GM12878 (cell line): Measurements from ENCODE around the gene EEF1AKMT3. TPM values are rescaled to one million over a fixed set of nuclear protein-coding genes. Genes with fewer than 3 reads are reported as not detected.

Source experiments
- BACH1 ChIP-seq: fragments of 450-650 bp; IDR thresholded peaks from 2 replicates; pipeline ENCODE4 v1.6.1; 2017; ENCODE audit warnings: mild to moderate bottlenecking, borderline replicate concordance
- CREM ChIP-seq: IDR thresholded peaks from 2 replicates; pipeline ENCODE4 v1.6.1; 2014; ENCODE audit warnings: antibody characterized with exemption, low read depth
- FOS ChIP-seq: IDR thresholded peaks from 3 replicates; pipeline ENCODE4 v1.6.1; 2011; ENCODE audit warnings: borderline replicate concordance; ENCODE audit not compliant: insufficient read length; ENCODE audit errors: extremely low read depth
- GATAD2B ChIP-seq: fragments of 450-650 bp; conservative IDR thresholded peaks from 2 replicates; pipeline ENCODE4 v1.6.1; 2017; ENCODE audit warnings: low read depth, mild to moderate bottlenecking, moderate library complexity
- HDAC6 ChIP-seq: fragments of 200-600 bp; sonication (generic); IDR thresholded peaks from one replicate; pipeline ENCODE4 v1.8.0; 2017; ENCODE audit warnings: antibody characterized with exemption; ENCODE audit not compliant: unreplicated experiment
- JUNB ChIP-seq: IDR thresholded peaks from 2 replicates; pipeline ENCODE4 v1.6.1; 2016; ENCODE audit warnings: antibody characterized with exemption, mild to moderate bottlenecking
- JUND ChIP-seq: IDR thresholded peaks from 2 replicates; pipeline ENCODE4 v1.6.1; 2012; ENCODE audit warnings: low read depth, mild to moderate bottlenecking, low read length, improper control_type of control experiment, moderate library complexity
- KAT2A ChIP-seq: conservative IDR thresholded peaks from 2 replicates; pipeline ENCODE4 v1.6.1; 2011; ENCODE audit warnings: low read depth, low read length; ENCODE audit not compliant: control insufficient read depth
- KDM1A ChIP-seq: fragments of 200-600 bp; sonication (generic); IDR thresholded peaks from 2 replicates; pipeline ENCODE4 v1.6.1; 2016; ENCODE audit warnings: borderline replicate concordance
- LARP7 ChIP-seq: fragments of 450-650 bp; IDR thresholded peaks from 2 replicates; pipeline ENCODE4 v1.6.1; 2017; ENCODE audit warnings: mild to moderate bottlenecking
- PAX5 ChIP-seq: IDR thresholded peaks from 2 replicates; pipeline ENCODE4 v1.6.1; 2011; ENCODE audit warnings: low read depth, low read length, borderline replicate concordance
- PML ChIP-seq: IDR thresholded peaks from 2 replicates; pipeline ENCODE4 v1.6.1; 2012; ENCODE audit warnings: low read length, inconsistent platforms
- POLR2AphosphoS5 ChIP-seq: IDR thresholded peaks from 2 replicates; pipeline ENCODE4 v1.6.1; 2011; ENCODE audit warnings: mild to moderate bottlenecking, low read length, inconsistent platforms
- RB1 ChIP-seq: fragments of 450-650 bp; formaldehyde crosslinking; IDR thresholded peaks from 2 replicates; pipeline ENCODE4 v1.6.1; 2017; ENCODE audit warnings: mild to moderate bottlenecking, borderline replicate concordance
- RELA ChIP-seq: fragments of 450-650 bp; IDR thresholded peaks from 2 replicates; pipeline ENCODE4 v1.8.0; 2014; ENCODE audit warnings: borderline replicate concordance; ENCODE audit not compliant: partially characterized antibody
- SMAD5 ChIP-seq: IDR thresholded peaks from 2 replicates; pipeline ENCODE4 v1.6.1; 2016; ENCODE audit warnings: antibody characterized with exemption, low read depth
- SPI1 ChIP-seq: IDR thresholded peaks from 2 replicates; pipeline ENCODE4 v1.6.1; 2011; ENCODE audit warnings: low read depth, mild to moderate bottlenecking, low read length, moderate library complexity, borderline replicate concordance; ENCODE audit not compliant: insufficient read depth
- SREBF2 ChIP-seq: IDR thresholded peaks from 2 replicates; pipeline ENCODE4 v1.6.1; 2012; ENCODE audit warnings: mild to moderate bottlenecking, low read length
- TARDBP ChIP-seq: IDR thresholded peaks from 2 replicates; pipeline ENCODE4 v1.6.1; 2016; ENCODE audit warnings: borderline replicate concordance
- ZBTB40 ChIP-seq: fragments of 450-650 bp; IDR thresholded peaks from 2 replicates; pipeline ENCODE4 v1.6.1; 2016; ENCODE audit warnings: mild to moderate bottlenecking, moderate library complexity, borderline replicate concordance
- ZNF207 ChIP-seq: fragments of 450-650 bp; IDR thresholded peaks from 2 replicates; pipeline ENCODE4 v1.6.1; 2014; ENCODE audit warnings: antibody characterized with exemption, mild to moderate bottlenecking, borderline replicate concordance
- ZNF384 ChIP-seq: IDR thresholded peaks from 2 replicates; pipeline ENCODE4 v1.6.1; 2012; ENCODE audit warnings: low read depth, mild to moderate bottlenecking, low read length, improper control_type of control experiment, borderline replicate concordance
- polyA plus RNA-seq, 11 experiments: library from polyadenylated mRNA; depleted of rRNA in 4 of 11; unstranded in 6 of 11; stranded (reverse) in 5 of 11; fragments of >200 nt; fragmentation: Nextera tagmentation in 4 of 11; fragmentation: Illumina TruSeq in 1 of 11; extraction: Ambion mirVana in 4 of 11; extraction: Trizol in 1 of 11; gene quantifications; 1 replicate in 1 of 11; 2 replicates in 10 of 11; pipeline versions ENCODE4 v1.2.1 to v1.2.3, GENCODE V29; 2011 to 2016; ENCODE audit warnings: inconsistent platforms in 2 of 11, missing spikeins in 2 of 11, low read depth in 1 of 11
- total RNA-seq, 4 experiments: library from RNA; depleted of rRNA in 3 of 4; stranded (reverse); fragments of >200 nt in 3 of 4; fragmentation: Illumina TruSeq in 1 of 4; extraction: Trizol in 1 of 4; gene quantifications; 2 replicates each; pipeline versions ENCODE4 v1.2.1 to v1.2.3, GENCODE V29; 2013 to 2021
- TF ChIP-seq, protein P1 (sequence below): fragments of 450-650 bp; IDR thresholded peaks from 2 replicates; pipeline ENCODE4 v1.6.1; 2017; ENCODE audit warnings: antibody characterized with exemption, mild to moderate bottlenecking, moderate library complexity
- TF ChIP-seq, protein P2 (sequence below), 3 experiments: IDR thresholded peaks in 2 of 3; conservative IDR thresholded peaks in 1 of 3; 2 replicates each; pipeline ENCODE4 v1.5.1; 2011; ENCODE audit warnings: low read depth in 3 of 3, low read length in 3 of 3, mild to moderate bottlenecking in 3 of 3, control low read depth in 2 of 3, moderate library complexity in 2 of 3, inconsistent platforms in 1 of 3, mixed read lengths in 1 of 3; ENCODE audit not compliant: control insufficient read depth in 2 of 3, insufficient read depth in 1 of 3; ENCODE audit errors: extremely low read depth in 1 of 3

The EEF1AKMT3 gene
- total and polyA plus RNA-seq, 10 of the 15 experiments (the other 5 are each of a cell fraction or from before 2014, with no cell fraction given): 1.2 to 8.2 (median 3.5) TPM

DNA sequence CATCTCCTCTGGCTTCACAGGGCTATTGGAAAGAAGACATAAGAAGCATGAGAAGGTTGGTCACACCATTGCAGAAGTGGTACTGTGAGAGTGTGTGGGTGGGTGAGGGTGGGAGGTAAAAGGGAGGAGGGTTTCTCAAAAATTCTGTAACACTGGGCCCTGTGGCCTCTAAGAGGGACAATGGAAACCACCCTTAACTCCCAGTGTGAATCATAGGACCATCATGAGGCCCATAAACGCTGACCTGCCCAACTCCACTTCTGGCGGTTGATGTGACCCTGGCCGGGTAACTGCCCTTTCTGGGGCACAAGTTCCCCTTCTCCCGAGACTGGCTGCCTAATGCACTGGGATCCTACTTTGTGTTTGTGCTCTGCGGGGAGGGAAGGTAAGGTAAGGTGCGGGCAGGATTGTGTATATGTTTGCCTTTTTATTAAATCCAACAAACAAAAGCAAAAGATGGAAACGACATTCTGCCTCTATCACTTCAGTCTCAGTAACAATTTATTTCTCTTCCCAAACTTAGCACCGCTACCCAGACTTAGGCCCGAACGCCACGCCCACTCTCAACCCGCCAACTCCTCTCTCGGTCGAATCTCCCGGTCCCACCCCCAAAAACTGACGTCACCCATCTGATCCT is 1.1 kb upstream of the EEF1AKMT3 start (continued):
- TF ChIP-seq ZBTB40 (no peak), POLR2AphosphoS5 (no peak), TARDBP (0 out of 2 replicates have a peak, but pooled peaks have one; percentile 4), SREBF2 (no peak), RB1 (no peak), HDAC6 (no peak), KDM1A (no peak), FOS (no peak), PAX5 (no peak), JUND (no peak), RELA (no peak), GATAD2B (no peak), ZNF207 (no peak), JUNB (no peak), PML (no peak), ZNF384 (no peak), SMAD5 (no peak), BACH1 (peak; percentile 2; the same call in 1 of the 2 replicates), KAT2A (no peak), LARP7 (no peak), CREM (no peak), SPI1 (no peak)
- TF ChIP-seq, protein P1, sequence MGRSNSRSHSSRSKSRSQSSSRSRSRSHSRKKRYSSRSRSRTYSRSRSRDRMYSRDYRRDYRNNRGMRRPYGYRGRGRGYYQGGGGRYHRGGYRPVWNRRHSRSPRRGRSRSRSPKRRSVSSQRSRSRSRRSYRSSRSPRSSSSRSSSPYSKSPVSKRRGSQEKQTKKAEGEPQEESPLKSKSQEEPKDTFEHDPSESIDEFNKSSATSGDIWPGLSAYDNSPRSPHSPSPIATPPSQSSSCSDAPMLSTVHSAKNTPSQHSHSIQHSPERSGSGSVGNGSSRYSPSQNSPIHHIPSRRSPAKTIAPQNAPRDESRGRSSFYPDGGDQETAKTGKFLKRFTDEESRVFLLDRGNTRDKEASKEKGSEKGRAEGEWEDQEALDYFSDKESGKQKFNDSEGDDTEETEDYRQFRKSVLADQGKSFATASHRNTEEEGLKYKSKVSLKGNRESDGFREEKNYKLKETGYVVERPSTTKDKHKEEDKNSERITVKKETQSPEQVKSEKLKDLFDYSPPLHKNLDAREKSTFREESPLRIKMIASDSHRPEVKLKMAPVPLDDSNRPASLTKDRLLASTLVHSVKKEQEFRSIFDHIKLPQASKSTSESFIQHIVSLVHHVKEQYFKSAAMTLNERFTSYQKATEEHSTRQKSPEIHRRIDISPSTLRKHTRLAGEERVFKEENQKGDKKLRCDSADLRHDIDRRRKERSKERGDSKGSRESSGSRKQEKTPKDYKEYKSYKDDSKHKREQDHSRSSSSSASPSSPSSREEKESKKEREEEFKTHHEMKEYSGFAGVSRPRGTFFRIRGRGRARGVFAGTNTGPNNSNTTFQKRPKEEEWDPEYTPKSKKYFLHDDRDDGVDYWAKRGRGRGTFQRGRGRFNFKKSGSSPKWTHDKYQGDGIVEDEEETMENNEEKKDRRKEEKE: no peak
- TF ChIP-seq, protein P2, sequence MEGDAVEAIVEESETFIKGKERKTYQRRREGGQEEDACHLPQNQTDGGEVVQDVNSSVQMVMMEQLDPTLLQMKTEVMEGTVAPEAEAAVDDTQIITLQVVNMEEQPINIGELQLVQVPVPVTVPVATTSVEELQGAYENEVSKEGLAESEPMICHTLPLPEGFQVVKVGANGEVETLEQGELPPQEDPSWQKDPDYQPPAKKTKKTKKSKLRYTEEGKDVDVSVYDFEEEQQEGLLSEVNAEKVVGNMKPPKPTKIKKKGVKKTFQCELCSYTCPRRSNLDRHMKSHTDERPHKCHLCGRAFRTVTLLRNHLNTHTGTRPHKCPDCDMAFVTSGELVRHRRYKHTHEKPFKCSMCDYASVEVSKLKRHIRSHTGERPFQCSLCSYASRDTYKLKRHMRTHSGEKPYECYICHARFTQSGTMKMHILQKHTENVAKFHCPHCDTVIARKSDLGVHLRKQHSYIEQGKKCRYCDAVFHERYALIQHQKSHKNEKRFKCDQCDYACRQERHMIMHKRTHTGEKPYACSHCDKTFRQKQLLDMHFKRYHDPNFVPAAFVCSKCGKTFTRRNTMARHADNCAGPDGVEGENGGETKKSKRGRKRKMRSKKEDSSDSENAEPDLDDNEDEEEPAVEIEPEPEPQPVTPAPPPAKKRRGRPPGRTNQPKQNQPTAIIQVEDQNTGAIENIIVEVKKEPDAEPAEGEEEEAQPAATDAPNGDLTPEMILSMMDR (IDR thresholded peaks at IDR 0.05 in 2 of 3, conservative IDR thresholded peaks at IDR 0.05 in 1 of 3; ENCODE audit: control insufficient read depth in 2 of 3, extremely low read depth in 1 of 3, insufficient read depth in 1 of 3, low read depth in 3 of 3, low read length in 3 of 3): no peak
